H54 (cell line): Measurements from ENCODE around the gene FOXL2NB.

Source experiments
- DNase-seq: peaks from one replicate; pipeline ENCODE4 v3.0.0; 2011; ENCODE audit warnings: low spot score, mixed read lengths; ENCODE audit not compliant: insufficient read length
- FAIRE-seq: peaks from 3 replicates; lab custom pipeline; 2011; peaks lifted over from hg19 to GRCh38; lab: Jason Lieb, UNC
- POLR2A ChIP-seq: IDR thresholded peaks from 2 replicates; pipeline ENCODE4 v1.6.1; 2011; ENCODE audit warnings: low read depth, mild to moderate bottlenecking, low read length

Gene FOXL2NB

DNA sequence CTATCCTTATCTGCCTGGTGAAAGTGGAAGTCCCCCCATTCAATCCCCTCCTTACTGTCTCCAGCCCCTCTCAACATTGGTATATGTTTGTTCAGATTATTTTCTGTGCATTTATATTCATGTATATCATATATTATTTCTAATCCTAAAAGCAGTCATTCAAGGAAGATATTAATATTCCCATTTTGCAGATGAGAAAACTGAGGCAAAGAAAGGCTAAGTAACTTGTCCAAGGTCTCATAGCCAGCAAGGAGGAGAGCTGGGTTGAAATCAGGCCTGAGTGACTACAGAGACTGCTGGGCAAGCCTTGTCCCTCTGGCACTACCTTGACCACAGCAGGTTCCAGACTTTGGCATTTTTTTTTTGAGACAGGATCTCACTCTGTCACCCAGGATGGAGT lies 29.0 kb downstream of the FOXL2NB start:
- FAIRE-seq (no peak), DNase-seq (no peak)
- no peak for TF ChIP-seq POLR2A

DNA sequence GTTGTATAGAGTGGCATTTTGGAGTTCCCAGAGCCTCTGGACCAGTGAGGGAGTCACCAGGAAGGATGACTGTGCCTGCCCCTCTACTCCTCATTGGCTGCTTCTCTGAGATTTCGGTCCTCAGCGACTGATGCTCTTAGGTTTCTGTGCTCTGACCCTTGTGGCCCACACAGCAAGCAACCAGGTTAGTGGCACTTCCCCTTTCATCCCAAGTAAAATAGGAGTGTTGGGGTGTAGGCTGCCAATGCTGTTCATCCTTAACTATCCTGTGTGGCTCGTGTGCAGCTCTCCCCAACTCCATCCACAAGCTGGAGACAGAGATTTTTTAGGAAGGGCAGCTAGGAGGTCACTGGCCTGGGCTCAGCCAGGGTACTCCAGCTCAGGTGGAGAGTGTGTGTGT lies 37.8 kb downstream of the FOXL2NB start:
- FAIRE-seq, result no peak
- no peak for TF ChIP-seq POLR2A
- DNase-seq, result no peak

GRCh38 chr3:138985932-138986331 lies 38.9 kb downstream of the FOXL2NB start:
- FAIRE-seq (no peak), DNase-seq (no peak)
- no peak for TF ChIP-seq POLR2A

GRCh38 chr3:138987181-138987580 lies 40.2 kb downstream of the FOXL2NB start:
- no peak for TF ChIP-seq POLR2A
- no peak for FAIRE-seq

DNA sequence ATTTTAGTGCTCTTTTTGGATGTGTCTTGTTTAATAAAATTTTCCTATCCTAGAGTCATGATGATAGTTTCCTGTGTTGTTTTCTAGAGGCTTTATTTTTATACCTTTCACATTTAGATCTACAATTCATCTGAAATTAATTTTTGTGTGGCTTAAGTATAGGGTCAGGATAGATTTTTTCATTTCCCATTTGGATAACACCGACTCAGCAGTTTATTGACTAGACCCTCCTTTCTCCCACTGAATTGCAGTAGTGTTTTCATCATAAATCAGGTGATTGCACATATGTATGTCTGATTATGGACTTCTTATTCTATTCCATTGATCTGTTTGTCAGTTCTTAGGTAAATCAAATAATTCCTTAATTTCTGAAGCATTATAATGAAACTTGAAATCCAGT lies 48.7 kb downstream of the FOXL2NB start:
- TF ChIP-seq POLR2A, result no peak
- DNase-seq, result no peak
- no peak for FAIRE-seq

More at GRCh38 chr3:138987181-138987580, 40.2 kb downstream of the FOXL2NB start:
- DNase-seq, result no peak
